CD14-positive monocyte (primary cell): ENCODE measurements around the gene IL1B. TPM values are rescaled to one million over a fixed set of nuclear protein-coding genes. Genes with fewer than 3 reads are reported as not detected.
A peak's percentile ranks its signal among the peaks of the same experiment; 100 is the strongest.

Experiments
- DNase-seq, 3 donors: peaks; one replicate each; pipeline ENCODE4 v3.0.0-alpha.2; 2011 to 2022
- H2AFZ ChIP-seq: 2 replicates; pipeline ENCODE4 v1.6.0; 2012; ENCODE audit warnings: mild to moderate bottlenecking, low read depth, low read length, inconsistent platforms; ENCODE audit not compliant: insufficient read depth, poor library complexity, severe bottlenecking
- H3K27ac ChIP-seq, 2 donors: 1 replicate in 1 of 2; 2 replicates in 1 of 2; pipeline ENCODE4 v1.5.1; 2012 to 2013; ENCODE audit warnings: low read length in 2 of 2, control low read depth in 1 of 2, inconsistent platforms in 1 of 2, low read depth in 1 of 2, mild to moderate bottlenecking in 1 of 2
- H3K27me3 ChIP-seq, 2 donors: one replicate each; pipeline versions ENCODE4 v1.6.0 to v1.6.1; 2011 to 2013; ENCODE audit warnings: low read length in 2 of 2; ENCODE audit not compliant: control insufficient read depth in 2 of 2, insufficient read depth in 2 of 2
- H3K36me3 ChIP-seq, 2 donors: replicated peaks in 1 of 2; 1 replicate in 1 of 2; 2 replicates in 1 of 2; pipeline versions ENCODE4 v1.5.1 to v1.6.1; 2012 to 2013; ENCODE audit warnings: low read length in 2 of 2, control low read depth in 1 of 2, inconsistent platforms in 1 of 2, mild to moderate bottlenecking in 1 of 2; ENCODE audit not compliant: insufficient read depth in 2 of 2, control insufficient read depth in 1 of 2
- H3K4me1 ChIP-seq, 2 donors: 1 replicate in 1 of 2; 2 replicates in 1 of 2; pipeline versions ENCODE4 v1.5.1 to v1.6.1; 2012 to 2013; ENCODE audit warnings: low read length in 2 of 2, control low read depth in 1 of 2, inconsistent platforms in 1 of 2, mild to moderate bottlenecking in 1 of 2, moderate library complexity in 1 of 2; ENCODE audit not compliant: insufficient read depth in 2 of 2, control insufficient read depth in 1 of 2
- H3K4me2 ChIP-seq: replicated peaks from 2 replicates; pipeline ENCODE3; 2012; ENCODE audit warnings: low read length, moderate library complexity, mild to moderate bottlenecking; ENCODE audit not compliant: poor library complexity, severe bottlenecking; ENCODE audit errors: extremely low read depth
- H3K4me3 ChIP-seq, 3 experiments: fragments of 200-600 bp in 1 of 3; sonication (generic) in 1 of 3; replicated peaks in 1 of 3; 1 replicate in 2 of 3; 2 replicates in 1 of 3; pipeline ENCODE4 v1.5.1; 2011 to 2013; ENCODE audit warnings: low read length in 3 of 3, mild to moderate bottlenecking in 3 of 3, control low read depth in 2 of 3, low read depth in 2 of 3, inconsistent platforms in 1 of 3, moderate library complexity in 1 of 3
- H3K79me2 ChIP-seq: 2 replicates; pipeline ENCODE4 v1.6.0; 2012; ENCODE audit warnings: mild to moderate bottlenecking, control low read depth, inconsistent platforms, low read length, moderate library complexity; ENCODE audit not compliant: insufficient read depth
- H3K9ac ChIP-seq: 2 replicates; pipeline ENCODE4 v1.6.0; 2017; ENCODE audit warnings: low read length, mild to moderate bottlenecking; ENCODE audit not compliant: insufficient read depth, poor library complexity, severe bottlenecking
- H3K9me3 ChIP-seq, 2 donors: replicated peaks in 1 of 2; 1 replicate in 1 of 2; 2 replicates in 1 of 2; pipeline versions ENCODE4 v1.5.1 to v1.6.1; 2012 to 2013; ENCODE audit warnings: low read length in 2 of 2, control low read depth in 1 of 2; ENCODE audit not compliant: control insufficient read depth in 1 of 2, insufficient read depth in 1 of 2
- H4K20me1 ChIP-seq: 2 replicates; pipeline ENCODE4 v1.6.0; 2012; ENCODE audit warnings: mild to moderate bottlenecking, low read length, control low read depth, moderate library complexity; ENCODE audit not compliant: insufficient read depth
- H3K27ac Mint-ChIP-seq, 7 donors: one replicate each; pipeline ENCODE4 v1.8.0; 2020; ENCODE audit warnings: mild to moderate bottlenecking in 7 of 7, mixed read lengths in 7 of 7, moderate library complexity in 6 of 7, inconsistent platforms in 2 of 7
- H3K27me3 Mint-ChIP-seq, 3 donors: one replicate each; pipeline ENCODE4 v1.8.0; 2021 to 2022; ENCODE audit warnings: low read depth in 3 of 3, mild to moderate bottlenecking in 3 of 3, mixed read lengths in 3 of 3, moderate library complexity in 3 of 3, inconsistent platforms in 1 of 3
- H3K36me3 Mint-ChIP-seq, 2 donors: one replicate each; pipeline ENCODE4 v1.8.0; 2020; ENCODE audit warnings: mixed read lengths in 2 of 2, inconsistent platforms in 1 of 2, mild to moderate bottlenecking in 1 of 2
- H3K4me1 Mint-ChIP-seq: one replicate; pipeline ENCODE4 v1.8.0; 2020; ENCODE audit warnings: mild to moderate bottlenecking, mixed read lengths
- H3K4me3 Mint-ChIP-seq, 2 donors: one replicate each; pipeline ENCODE4 v1.8.0; 2020; ENCODE audit warnings: mild to moderate bottlenecking in 2 of 2, mixed read lengths in 2 of 2, moderate library complexity in 1 of 2
- H3K9me3 Mint-ChIP-seq, 7 donors: one replicate each; pipeline ENCODE4 v1.8.0; 2020 to 2022; ENCODE audit warnings: mixed read lengths in 7 of 7, mild to moderate bottlenecking in 6 of 7, moderate library complexity in 6 of 7, inconsistent platforms in 2 of 7
- CTCF ChIP-seq: fragments of 200-600 bp; IDR thresholded peaks from one replicate; pipeline ENCODE4 v1.8.0; 2022; ENCODE audit warnings: antibody characterized with exemption, mild to moderate bottlenecking
- WGBS: methylation state at CpG from one replicate; pipeline ENCODE4 v1.1.5; 2013; ENCODE audit warnings: missing lambda C conversion rate; ENCODE audit not compliant: insufficient coverage; 5-methylcytosine and 5-hydroxymethylcytosine counted together
- intact Hi-C, 2 donors: fragments of 100-400 bp; cut with micrococcal nuclease; formaldehyde crosslinking; loops; one replicate each; pipeline versions ENCODE4 v1.15.0 to v1.15.1; 2023
- polyA plus RNA-seq, 3 donors: library from polyadenylated mRNA; depleted of rRNA in 1 of 3; unstranded in 2 of 3; stranded (reverse) in 1 of 3; fragments of 300-500 nt in 2 of 3; fragments of >200 nt in 1 of 3; fragmentation: Illumina TruSeq in 2 of 3; gene quantifications; 1 replicate in 2 of 3; 2 replicates in 1 of 3; pipeline ENCODE4 v1.2.3, GENCODE V29; 2012 to 2021

IL1B gene
- polyA plus RNA-seq, 3 donors: 65.1 to 1,419 (median 114) TPM

- H3K27me3 ChIP-seq: no peaks in the 10 kb centered on the region
- H3K4me3 ChIP-seq: no peak overlapping the region
- intact Hi-C loops: loop anchor here in 1 of 2 donors (2.0 kb wide), 1 partner anchor 14 kb away; no protein-coding TSS in a partner anchor
- no peaks in the 10 kb centered on the region for H3K36me3 ChIP-seq
- no peak overlapping the region for H2AFZ ChIP-seq
- H3K79me2 ChIP-seq: no peaks in the 10 kb centered on the region
- H3K36me3 Mint-ChIP-seq: peaks cover 2% of the 10 kb centered on the region in 2 donors
- H3K4me2 ChIP-seq: no peak overlapping the region
- H3K4me3 Mint-ChIP-seq: no peak overlapping the region
- 96% methylated on average over 2 of the region's 3 CpGs for WGBS
- peaks cover 42% of the 10 kb centered on the region for H3K4me1 Mint-ChIP-seq
- DNase-seq: no peak
- H3K9ac ChIP-seq: no peak overlapping the region
- no peak overlapping the region for H3K27ac ChIP-seq
- no peak for TF ChIP-seq CTCF
- peaks cover 0 to 2% (median 0%) of the 10 kb centered on the region in 7 donors for H3K9me3 Mint-ChIP-seq
- H3K9me3 ChIP-seq: no peaks in the 10 kb centered on the region
- H3K27me3 Mint-ChIP-seq: peaks cover 0 to 9% (median 2%) of the 10 kb centered on the region in 3 donors
- H3K4me1 ChIP-seq: peaks cover 36 to 53% of the 10 kb centered on the region in 2 donors
- H3K27ac Mint-ChIP-seq: peak overlapping the region in 6 of 7 donors; percentile 23 to 89 (median 72)
- no peaks in the 10 kb centered on the region for H4K20me1 ChIP-seq
These were observed 53.3 kb downstream of the IL1B start for GRCh38 chr2:112783187-112783714.

- Histone ChIP-seq H3K4me3 (no peak overlapping the region), H3K27me3 (no peaks in the 10 kb centered on the region), H3K9me3 (no peaks in the 10 kb centered on the region), H2AFZ (no peak overlapping the region), H3K36me3 (no peaks in the 10 kb centered on the region), H3K4me1 (peaks cover 26 to 43% of the 10 kb centered on the region in 2 donors), H3K9ac (no peak overlapping the region), H4K20me1 (no peaks in the 10 kb centered on the region), H3K4me2 (no peak overlapping the region), H3K79me2 (no peaks in the 10 kb centered on the region), H3K27ac (no peak overlapping the region)
- peaks cover 33% of the 10 kb centered on the region for H3K4me1 Mint-ChIP-seq
- H3K36me3 Mint-ChIP-seq: peaks cover 2% of the 10 kb centered on the region in 2 donors
- H3K4me3 Mint-ChIP-seq: no peak overlapping the region
- intact Hi-C loops: loop anchor here in 1 of 2 donors (2.0 kb wide), 1 partner anchor 14 kb away; no protein-coding TSS in a partner anchor
- H3K27ac Mint-ChIP-seq: peak overlapping the region in 1 of 7 donors; percentile 66
- no peak for DNase-seq
- H3K27me3 Mint-ChIP-seq: peaks cover 0 to 9% (median 4%) of the 10 kb centered on the region in 3 donors
- peaks cover 0 to 2% (median 0%) of the 10 kb centered on the region in 7 donors for H3K9me3 Mint-ChIP-seq
- no peak for TF ChIP-seq CTCF
- no CpG with 5 or more reads among the region's 3 CpGs for WGBS
These were observed 54.3 kb downstream of the IL1B start for GRCh38 chr2:112782234-112782799.

Other genes with a start within 250 kb of the IL1B start
- 100 to 1,000 TPM in 1 of 3 donors, 10 to 100 TPM in 2; 16.1 to 112 (median 36.3) TPM for gene SLC20A1, start 190.8 kb downstream of the IL1B start, polyA plus RNA-seq
- 1 to 10 TPM in 1 of 3 donors, not detected in 2; 2.2 TPM for gene NT5DC4, start 115.8 kb downstream of the IL1B start, polyA plus RNA-seq
- under 1 TPM in 2 of 3 donors, not detected in 1; 0.04 to 0.24 TPM for gene CKAP2L, start 72.2 kb downstream of the IL1B start, polyA plus RNA-seq
- under 1 TPM in 2 of 3 donors, not detected in 1; 0.26 to 0.83 TPM for gene IL1A, start 52.3 kb downstream of the IL1B start, polyA plus RNA-seq
- gene IL37, start 74.4 kb upstream of the IL1B start, polyA plus RNA-seq: not detected
- gene IL36G, start 141.2 kb upstream of the IL1B start, polyA plus RNA-seq: not detected
- not detected for gene IL36A, start 168.7 kb upstream of the IL1B start, polyA plus RNA-seq
- gene IL36B, start 216.1 kb upstream of the IL1B start, polyA plus RNA-seq: not detected
- not detected for gene IL36RN, start 222.4 kb upstream of the IL1B start, polyA plus RNA-seq
- gene IL1F10, start 231.2 kb upstream of the IL1B start, polyA plus RNA-seq: not detected